ENCODE results near the gene ADRA2C. TPM values are rescaled to one million over a fixed set of nuclear protein-coding genes. Genes with fewer than 3 reads are reported as not detected.

Gene ADRA2C
- total RNA-seq, 1 donor from 2014 or later, result 1.0 TPM

DNA sequence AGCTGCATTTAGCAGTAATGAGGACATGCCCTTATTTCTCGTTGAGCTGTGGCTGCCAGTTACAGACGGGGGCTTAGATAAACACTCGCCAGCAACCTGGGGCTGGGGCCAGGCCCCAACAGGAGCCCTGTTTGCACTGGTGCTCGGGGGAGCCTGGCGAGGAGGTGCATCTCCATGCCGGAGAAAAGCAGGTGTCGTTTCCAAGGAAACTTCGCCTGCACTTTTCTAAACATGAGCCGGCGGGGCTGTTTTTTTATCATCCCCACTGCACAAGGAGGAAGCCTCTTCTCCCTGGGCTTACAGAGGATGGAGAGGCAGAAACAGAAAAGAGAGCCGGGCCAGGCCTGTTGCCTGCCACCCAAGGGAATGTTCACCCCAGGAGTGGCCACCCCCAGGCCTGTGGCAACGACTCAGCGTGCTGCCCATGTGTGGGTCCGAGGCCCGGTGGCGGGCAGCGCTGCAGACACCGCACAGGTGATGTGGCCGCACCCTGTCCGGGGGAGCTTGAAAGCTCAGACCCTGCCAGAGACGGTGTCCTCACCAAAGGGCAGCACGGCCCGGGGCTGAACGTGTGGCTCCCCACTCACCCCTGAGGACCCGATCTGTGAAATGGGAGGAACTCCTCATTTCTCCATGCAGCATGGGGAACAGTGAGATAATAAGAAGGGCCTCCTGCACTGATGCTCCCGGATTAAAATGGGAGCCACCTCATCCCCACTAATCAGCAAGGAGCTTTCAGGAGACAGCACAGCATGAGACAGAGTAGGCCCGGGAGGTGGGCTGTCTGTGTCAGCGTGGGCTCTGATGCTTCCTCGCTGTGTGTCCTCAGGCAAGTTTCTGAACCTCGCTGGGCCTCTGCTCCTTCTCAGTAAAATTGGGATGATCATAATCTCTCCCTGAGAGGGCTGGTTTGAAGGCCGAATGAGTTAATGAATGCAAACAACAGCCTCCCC, 33.8 kb upstream of the ADRA2C start:
- Histone ChIP-seq H3K36me3 (ENCODE audit: control insufficient read depth in 3 of 3, insufficient read depth in 3 of 3, low read length in 3 of 3) (no peaks in the 10 kb centered on the region), H3K9me3 (ENCODE audit: control insufficient read depth in 3 of 3, low read length in 3 of 3) (no peaks in the 10 kb centered on the region), H3K9ac (ENCODE audit: low read depth in 1 of 3, low read length in 3 of 3) (no peak overlapping the region), H3K27me3 (ENCODE audit: control insufficient read depth in 3 of 3, insufficient read depth in 3 of 3, low read length in 3 of 3) (peaks cover 14 to 46% (median 40%) of the 10 kb centered on the region in 3 donors), H3K4me3 (ENCODE audit: low read length in 3 of 3) (no peak overlapping the region), H3K27ac (ENCODE audit: low read depth, low read length) (no peak overlapping the region), H3K4me1 (ENCODE audit: control insufficient read depth in 3 of 3, insufficient read depth in 3 of 3, low read length in 3 of 3) (no peaks in the 10 kb centered on the region)

DNA sequence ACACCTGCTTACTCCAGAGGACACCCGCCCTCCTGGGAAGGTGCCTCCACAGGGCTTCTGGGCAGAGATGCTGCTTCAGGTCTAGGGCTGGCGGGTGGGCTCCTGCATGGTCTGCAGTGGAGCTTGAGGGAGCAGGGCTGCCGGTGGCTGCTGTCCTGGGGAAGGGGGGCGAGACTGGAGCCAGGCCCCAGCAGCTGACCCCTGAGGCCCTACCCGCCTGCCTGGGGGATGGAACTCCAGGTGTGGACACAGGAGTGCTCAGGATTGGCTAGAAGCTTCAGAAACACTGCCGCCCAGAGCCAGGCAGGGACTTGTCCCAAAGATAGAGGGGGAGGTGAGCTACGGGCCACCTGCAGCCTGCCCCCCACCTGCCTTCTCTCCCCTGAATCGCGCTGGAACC, 33.0 kb upstream of the ADRA2C start:
- Histone ChIP-seq H3K27me3 (ENCODE audit: control insufficient read depth in 3 of 3, insufficient read depth in 3 of 3, low read length in 3 of 3) (peaks cover 11 to 47% (median 36%) of the 10 kb centered on the region in 3 donors), H3K4me3 (ENCODE audit: low read length in 3 of 3) (no peak overlapping the region), H3K27ac (ENCODE audit: low read depth, low read length) (no peak overlapping the region), H3K4me1 (ENCODE audit: control insufficient read depth in 3 of 3, insufficient read depth in 3 of 3, low read length in 3 of 3) (no peaks in the 10 kb centered on the region), H3K36me3 (ENCODE audit: control insufficient read depth in 3 of 3, insufficient read depth in 3 of 3, low read length in 3 of 3) (no peaks in the 10 kb centered on the region), H3K9me3 (ENCODE audit: control insufficient read depth in 3 of 3, low read length in 3 of 3) (no peaks in the 10 kb centered on the region), H3K9ac (ENCODE audit: low read depth in 1 of 3, low read length in 3 of 3) (no peak overlapping the region)

DNA sequence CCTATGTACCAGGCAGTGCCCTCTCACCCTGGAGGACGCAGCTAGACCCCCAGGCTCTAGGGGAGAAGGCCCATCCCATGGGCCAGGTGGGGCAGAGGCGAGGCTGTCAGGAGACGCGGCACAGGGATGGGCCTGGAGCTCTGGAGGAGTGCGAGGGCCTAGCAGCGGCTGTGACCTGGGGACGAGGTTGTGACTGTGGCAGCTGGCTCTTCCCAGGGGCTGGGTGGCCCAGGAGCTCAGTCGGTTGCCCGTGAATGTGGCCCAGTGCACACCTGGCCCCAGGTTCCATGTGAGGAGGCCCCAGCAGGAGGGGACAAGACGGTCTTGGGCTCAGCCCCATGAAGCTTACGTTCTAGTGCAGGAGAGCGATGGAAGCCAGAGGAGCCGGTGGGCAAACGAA, 31.0 kb upstream of the ADRA2C start:
- peaks cover 17 to 40% (median 38%) of the 10 kb centered on the region in 3 donors for H3K27me3 ChIP-seq (ENCODE audit: control insufficient read depth in 3 of 3, insufficient read depth in 3 of 3, low read length in 3 of 3)
- H3K4me1 ChIP-seq (ENCODE audit: control insufficient read depth in 3 of 3, insufficient read depth in 3 of 3, low read length in 3 of 3), result no peaks in the 10 kb centered on the region
- no peak overlapping the region for H3K27ac ChIP-seq (ENCODE audit: low read depth, low read length)
- no peak overlapping the region for H3K9ac ChIP-seq (ENCODE audit: low read depth in 1 of 3, low read length in 3 of 3)
- H3K4me3 ChIP-seq (ENCODE audit: low read length in 3 of 3), result no peak overlapping the region
- no peaks in the 10 kb centered on the region for H3K9me3 ChIP-seq (ENCODE audit: control insufficient read depth in 3 of 3, low read length in 3 of 3)
- H3K36me3 ChIP-seq (ENCODE audit: control insufficient read depth in 3 of 3, insufficient read depth in 3 of 3, low read length in 3 of 3), result no peaks in the 10 kb centered on the region

DNA sequence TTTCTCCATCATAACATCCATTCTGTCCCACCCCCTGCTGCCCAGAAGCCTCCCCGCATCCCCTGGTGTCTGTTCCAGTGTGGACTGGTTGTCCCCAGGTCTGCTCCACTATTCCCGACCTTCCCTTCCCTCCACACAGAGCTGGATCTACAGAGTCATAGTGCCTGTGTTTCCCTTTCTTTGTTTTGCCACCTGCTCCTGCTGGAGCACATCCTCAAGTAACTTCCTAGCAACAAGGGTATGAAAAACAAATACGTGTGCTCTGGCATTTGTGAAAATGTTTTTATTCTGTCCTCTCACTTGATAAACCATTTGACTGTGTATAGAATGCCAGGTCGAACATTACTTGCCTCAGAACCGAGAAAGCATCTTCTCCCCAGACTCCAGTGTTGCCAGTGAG, 29.9 kb upstream of the ADRA2C start:
- H3K4me3 ChIP-seq (ENCODE audit: low read length in 3 of 3), result no peak overlapping the region
- H3K9ac ChIP-seq (ENCODE audit: low read depth in 1 of 3, low read length in 3 of 3), result no peak overlapping the region
- H3K9me3 ChIP-seq (ENCODE audit: control insufficient read depth in 3 of 3, low read length in 3 of 3), result no peaks in the 10 kb centered on the region
- H3K4me1 ChIP-seq (ENCODE audit: control insufficient read depth in 3 of 3, insufficient read depth in 3 of 3, low read length in 3 of 3), result no peaks in the 10 kb centered on the region
- peaks cover 26 to 50% (median 43%) of the 10 kb centered on the region in 3 donors for H3K27me3 ChIP-seq (ENCODE audit: control insufficient read depth in 3 of 3, insufficient read depth in 3 of 3, low read length in 3 of 3)
- no peaks in the 10 kb centered on the region for H3K36me3 ChIP-seq (ENCODE audit: control insufficient read depth in 3 of 3, insufficient read depth in 3 of 3, low read length in 3 of 3)
- no peak overlapping the region for H3K27ac ChIP-seq (ENCODE audit: low read depth, low read length)

DNA sequence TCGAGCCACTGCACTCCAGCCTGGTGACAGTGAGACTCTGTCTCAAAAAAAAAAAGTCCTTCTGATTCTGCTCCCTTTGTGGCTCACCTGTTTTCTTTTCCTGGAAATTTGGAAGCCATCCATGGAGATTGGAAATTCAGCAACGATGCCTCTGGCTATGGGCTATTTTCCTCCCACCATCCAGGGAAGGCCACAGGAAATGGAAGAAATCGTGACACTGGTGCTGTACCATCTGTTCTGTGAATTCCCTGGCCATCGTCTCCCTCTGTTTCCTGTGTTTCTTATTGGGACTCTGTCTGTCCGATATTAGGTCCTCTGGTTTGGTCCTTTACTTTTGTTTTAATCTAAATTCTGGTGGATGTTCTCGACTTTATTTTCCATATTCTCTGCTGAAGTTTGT, 29.4 kb upstream of the ADRA2C start:
- H3K4me1 ChIP-seq (ENCODE audit: control insufficient read depth in 3 of 3, insufficient read depth in 3 of 3, low read length in 3 of 3), result no peaks in the 10 kb centered on the region
- peaks cover 0 to 4% (median 0%) of the 10 kb centered on the region in 3 donors for H3K9me3 ChIP-seq (ENCODE audit: control insufficient read depth in 3 of 3, low read length in 3 of 3)
- H3K27ac ChIP-seq (ENCODE audit: low read depth, low read length), result no peak overlapping the region
- H3K27me3 ChIP-seq (ENCODE audit: control insufficient read depth in 3 of 3, insufficient read depth in 3 of 3, low read length in 3 of 3), result peaks cover 28 to 52% (median 48%) of the 10 kb centered on the region in 3 donors
- H3K9ac ChIP-seq (ENCODE audit: low read depth in 1 of 3, low read length in 3 of 3), result no peak overlapping the region
- no peak overlapping the region for H3K4me3 ChIP-seq (ENCODE audit: low read length in 3 of 3)
- H3K36me3 ChIP-seq (ENCODE audit: control insufficient read depth in 3 of 3, insufficient read depth in 3 of 3, low read length in 3 of 3), result no peaks in the 10 kb centered on the region

GRCh38 chr4:3739577-3739976, 26.6 kb upstream of the ADRA2C start:
- no peaks in the 10 kb centered on the region for H3K36me3 ChIP-seq (ENCODE audit: control insufficient read depth in 3 of 3, insufficient read depth in 3 of 3, low read length in 3 of 3)
- no peak overlapping the region for H3K9ac ChIP-seq (ENCODE audit: low read depth in 1 of 3, low read length in 3 of 3)
- H3K4me1 ChIP-seq (ENCODE audit: control insufficient read depth in 3 of 3, insufficient read depth in 3 of 3, low read length in 3 of 3), result no peaks in the 10 kb centered on the region
- H3K27me3 ChIP-seq (ENCODE audit: control insufficient read depth in 3 of 3, insufficient read depth in 3 of 3, low read length in 3 of 3), result peaks cover 52 to 64% (median 63%) of the 10 kb centered on the region in 3 donors
- no peak overlapping the region for H3K4me3 ChIP-seq (ENCODE audit: low read length in 3 of 3)
- H3K27ac ChIP-seq (ENCODE audit: low read depth, low read length), result no peak overlapping the region
- H3K9me3 ChIP-seq (ENCODE audit: control insufficient read depth in 3 of 3, low read length in 3 of 3), result peaks cover 4 to 10% (median 7%) of the 10 kb centered on the region in 3 donors

DNA sequence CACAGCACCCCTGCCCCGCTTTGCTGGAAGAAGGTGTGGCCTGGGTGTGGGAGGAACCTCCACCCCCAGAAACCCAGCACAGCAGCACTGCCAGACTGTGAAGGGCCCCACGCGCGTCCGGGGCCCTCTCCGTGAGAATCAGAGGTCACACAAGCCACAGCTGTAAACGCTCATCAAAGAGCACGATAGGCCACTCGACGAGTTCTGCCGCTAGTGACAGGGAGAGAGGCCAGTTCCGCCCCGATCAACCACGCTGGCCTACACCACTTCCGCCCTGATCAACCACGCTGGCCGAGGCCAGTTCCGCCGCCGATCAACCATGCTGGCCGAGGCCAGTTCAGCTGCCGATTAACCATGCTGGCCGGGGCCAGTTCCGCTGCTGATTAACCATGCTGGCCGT, 25.9 kb upstream of the ADRA2C start:
- peaks cover 53 to 69% (median 69%) of the 10 kb centered on the region in 3 donors for H3K27me3 ChIP-seq (ENCODE audit: control insufficient read depth in 3 of 3, insufficient read depth in 3 of 3, low read length in 3 of 3)

DNA sequence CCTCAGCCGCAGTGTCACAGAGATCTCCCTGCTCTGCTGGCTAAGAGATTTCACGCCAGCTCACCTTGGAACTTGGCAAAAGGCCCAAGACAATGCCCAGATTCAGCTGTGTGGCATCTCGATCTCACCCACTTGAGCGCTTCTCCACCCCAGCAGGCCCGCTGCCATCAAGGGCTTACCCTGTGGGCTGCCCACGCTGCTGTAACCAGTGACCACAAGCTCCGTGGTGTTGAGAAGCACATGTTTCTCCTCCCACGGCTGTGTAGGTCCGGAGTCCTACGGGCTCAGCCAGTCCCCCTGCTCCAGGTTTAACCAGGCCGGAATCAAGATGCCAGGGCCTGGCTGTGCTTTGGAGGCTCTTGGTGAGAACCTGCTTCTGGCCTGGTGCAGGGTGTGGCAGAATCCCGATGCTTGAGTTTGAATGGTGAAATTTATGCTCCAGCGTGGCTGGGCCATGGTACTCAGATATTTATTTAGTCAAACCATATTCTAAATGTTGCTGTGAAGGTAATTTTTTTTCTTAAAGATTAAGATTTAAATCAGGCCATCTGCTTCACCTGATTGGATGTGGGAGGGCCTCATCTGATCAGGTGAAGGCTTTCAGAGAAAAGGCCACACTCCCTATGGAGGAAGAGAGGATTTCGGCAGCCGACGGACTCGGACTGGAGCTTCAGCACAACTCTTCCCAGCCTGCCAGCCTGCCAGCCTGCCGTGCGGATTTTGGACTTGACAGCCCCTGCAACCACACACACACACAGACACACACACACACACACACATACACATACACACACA, 24.8 kb upstream of the ADRA2C start:
- H3K27me3 ChIP-seq (ENCODE audit: control insufficient read depth in 3 of 3, insufficient read depth in 3 of 3, low read length in 3 of 3), result peaks cover 62 to 77% (median 76%) of the 10 kb centered on the region in 3 donors
- no peak overlapping the region for H3K4me3 ChIP-seq (ENCODE audit: low read length in 3 of 3)
- H3K9me3 ChIP-seq (ENCODE audit: control insufficient read depth in 3 of 3, low read length in 3 of 3), result peaks cover 4 to 10% (median 7%) of the 10 kb centered on the region in 3 donors
- H3K36me3 ChIP-seq (ENCODE audit: control insufficient read depth in 3 of 3, insufficient read depth in 3 of 3, low read length in 3 of 3), result no peaks in the 10 kb centered on the region
- no peak overlapping the region for H3K9ac ChIP-seq (ENCODE audit: low read depth in 1 of 3, low read length in 3 of 3)
- no peaks in the 10 kb centered on the region for H3K4me1 ChIP-seq (ENCODE audit: control insufficient read depth in 3 of 3, insufficient read depth in 3 of 3, low read length in 3 of 3)
- H3K27ac ChIP-seq (ENCODE audit: low read depth, low read length), result no peak overlapping the region

More for the DNA sequence above, 25.9 kb upstream of the ADRA2C start:
- no peak overlapping the region for H3K27ac ChIP-seq (ENCODE audit: low read depth, low read length)
- H3K9me3 ChIP-seq (ENCODE audit: control insufficient read depth in 3 of 3, low read length in 3 of 3), result peaks cover 4 to 10% (median 7%) of the 10 kb centered on the region in 3 donors
- H3K4me3 ChIP-seq (ENCODE audit: low read length in 3 of 3), result no peak overlapping the region
- H3K4me1 ChIP-seq (ENCODE audit: control insufficient read depth in 3 of 3, insufficient read depth in 3 of 3, low read length in 3 of 3), result no peaks in the 10 kb centered on the region
- H3K36me3 ChIP-seq (ENCODE audit: control insufficient read depth in 3 of 3, insufficient read depth in 3 of 3, low read length in 3 of 3), result no peaks in the 10 kb centered on the region
- no peak overlapping the region for H3K9ac ChIP-seq (ENCODE audit: low read depth in 1 of 3, low read length in 3 of 3)

DNA sequence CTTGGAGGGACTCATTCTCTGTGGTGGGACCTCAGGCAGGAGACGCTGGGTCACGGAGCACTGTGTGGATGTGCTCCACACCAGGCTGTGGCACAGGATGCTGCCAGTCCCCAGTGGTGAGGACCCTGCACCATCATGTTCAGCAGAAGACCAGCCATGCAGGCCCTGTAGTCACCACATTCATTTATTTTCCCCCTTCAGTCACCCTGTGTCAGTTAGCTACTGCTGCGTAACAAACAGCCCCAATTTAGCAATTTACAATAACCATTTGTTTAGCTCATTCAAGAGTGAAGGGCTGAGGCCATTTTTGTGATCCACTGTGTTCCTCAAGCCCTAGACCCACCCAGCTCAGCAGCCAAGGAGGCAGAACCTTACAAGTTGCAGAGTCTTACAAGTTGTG, 23.6 kb upstream of the ADRA2C start:
- H3K27ac ChIP-seq (ENCODE audit: low read depth, low read length), result no peak overlapping the region
- peaks cover 4 to 10% (median 7%) of the 10 kb centered on the region in 3 donors for H3K9me3 ChIP-seq (ENCODE audit: control insufficient read depth in 3 of 3, low read length in 3 of 3)
- peaks cover 0 to 2% (median 0%) of the 10 kb centered on the region in 3 donors for H3K4me1 ChIP-seq (ENCODE audit: control insufficient read depth in 3 of 3, insufficient read depth in 3 of 3, low read length in 3 of 3)
- H3K4me3 ChIP-seq (ENCODE audit: low read length in 3 of 3), result no peak overlapping the region
- H3K36me3 ChIP-seq (ENCODE audit: control insufficient read depth in 3 of 3, insufficient read depth in 3 of 3, low read length in 3 of 3), result no peaks in the 10 kb centered on the region
- H3K9ac ChIP-seq (ENCODE audit: low read depth in 1 of 3, low read length in 3 of 3), result no peak overlapping the region
- H3K27me3 ChIP-seq (ENCODE audit: control insufficient read depth in 3 of 3, insufficient read depth in 3 of 3, low read length in 3 of 3), result peaks cover 70 to 87% (median 79%) of the 10 kb centered on the region in 3 donors

Measured in skeletal muscle tissue (tissue), 4 donors.